ENCODE results near the gene PIK3CA. TPM values are rescaled to one million over a fixed set of nuclear protein-coding genes. Genes with fewer than 3 reads are reported as not detected.

Gene PIK3CA
- total and polyA plus RNA-seq, 10 donors: 4.9 to 40.2 (median 30.9) TPM

- TF ChIP-seq CTCF (IDR thresholded peaks at IDR 0.05 in 8 of 11, conservative IDR thresholded peaks at IDR 0.05 in 3 of 11): no peak
- no peak for TF ChIP-seq POLR2AphosphoS5 (IDR thresholded peaks at IDR 0.05)
- no peak for TF ChIP-seq POLR2A (IDR thresholded peaks at IDR 0.05)
Measured at GRCh38 chr3:179224584-179224983, 76.4 kb downstream of the PIK3CA start.

GRCh38 chr3:179227349-179227748 lies 79.2 kb downstream of the PIK3CA start:
- Histone ChIP-seq H3K27ac (no peak overlapping the region), H3K4me3 (no peak overlapping the region), H3K27me3 (replicated peaks in 1 of 7) (no peaks in the 10 kb centered on the region), H3K9me3 (no peaks in the 10 kb centered on the region), H3K4me1 (no peaks in the 10 kb centered on the region), H3K36me3 (peaks cover 0 to 97% (median 46%) of the 10 kb centered on the region in 6 donors)
- intact Hi-C loops (cut with DNase I; ENCODE audit: low total_unique reads): no loop called here
- no peak for TF ChIP-seq POLR2A (IDR thresholded peaks at IDR 0.05)
- TF ChIP-seq CTCF (IDR thresholded peaks at IDR 0.05 in 8 of 11, conservative IDR thresholded peaks at IDR 0.05 in 3 of 11): no peak
- TF ChIP-seq POLR2AphosphoS5 (IDR thresholded peaks at IDR 0.05): no peak
- 82 to 89% (median 85%) methylated on average over 3 of the region's 3 CpGs for WGBS, 5 donors
- DNase-seq: no peak

More at GRCh38 chr3:179224584-179224983, 76.4 kb downstream of the PIK3CA start:
- Histone ChIP-seq H3K27ac (no peak overlapping the region), H3K27me3 (replicated peaks in 1 of 7) (no peaks in the 10 kb centered on the region), H3K36me3 (peaks cover 0 to 88% (median 39%) of the 10 kb centered on the region in 6 donors), H3K9me3 (no peaks in the 10 kb centered on the region), H3K4me3 (no peak overlapping the region), H3K4me1 (no peaks in the 10 kb centered on the region)
- WGBS, 5 donors: 83 to 98% (median 90%) methylated on average over 1 of the region's 1 CpG
- intact Hi-C loops (cut with DNase I; ENCODE audit: low total_unique reads): no loop called here
- DNase-seq: no peak

- Histone ChIP-seq H3K4me3 (no peak overlapping the region), H3K27me3 (replicated peaks in 1 of 7) (no peaks in the 10 kb centered on the region), H3K9me3 (no peaks in the 10 kb centered on the region), H3K4me1 (no peaks in the 10 kb centered on the region), H3K27ac (no peak overlapping the region), H3K36me3 (peaks cover 0 to 95% (median 37%) of the 10 kb centered on the region in 6 donors)
- no peak for DNase-seq
- intact Hi-C loops (cut with DNase I; ENCODE audit: low total_unique reads): no loop called here
- WGBS, 5 donors: 69 to 89% (median 86%) methylated on average over 5 of the region's 5 CpGs
- TF ChIP-seq CTCF (IDR thresholded peaks at IDR 0.05 in 8 of 11, conservative IDR thresholded peaks at IDR 0.05 in 3 of 11) (no peak), POLR2A (IDR thresholded peaks at IDR 0.05) (no peak), POLR2AphosphoS5 (IDR thresholded peaks at IDR 0.05) (no peak)
Measured at GRCh38 chr3:179229177-179229576, 81.0 kb downstream of the PIK3CA start.

- no peaks in the 10 kb centered on the region for H3K9me3 ChIP-seq
- peaks cover 0 to 76% (median 23%) of the 10 kb centered on the region in 6 donors for H3K36me3 ChIP-seq
Measured at GRCh38 chr3:179233043-179233442, 84.9 kb downstream of the PIK3CA start.

More at GRCh38 chr3:179233043-179233442, 84.9 kb downstream of the PIK3CA start:
- H3K4me1 ChIP-seq: peaks cover 0 to 19% (median 10%) of the 10 kb centered on the region in 6 donors
- WGBS, 5 donors: 89 to 95% (median 93%) methylated on average over 3 of the region's 3 CpGs
- H3K4me3 ChIP-seq: no peak overlapping the region
- DNase-seq: no peak
- H3K27me3 ChIP-seq (replicated peaks in 1 of 7): no peaks in the 10 kb centered on the region
- no peak for TF ChIP-seq POLR2AphosphoS5 (IDR thresholded peaks at IDR 0.05)
- TF ChIP-seq POLR2A (IDR thresholded peaks at IDR 0.05): no peak
- no peak for TF ChIP-seq CTCF (IDR thresholded peaks at IDR 0.05 in 8 of 11, conservative IDR thresholded peaks at IDR 0.05 in 3 of 11)
- intact Hi-C loops (cut with DNase I; ENCODE audit: low total_unique reads): no loop called here
- no peak overlapping the region for H3K27ac ChIP-seq

All from spleen (tissue), 11 donors.